Adrenal gland (tissue), 5 donors: ENCODE measurements around the gene NOX4.
"Not testable (repeated sequence)": the region's sequence is repeated elsewhere in the genome, so short reads cannot be mapped to it uniquely, and the experiment has no call there.

ENCODE experiments used
- POLR2A ChIP-seq, 2 donors: fragments of 450-650 bp; IDR thresholded peaks; one replicate each; pipeline ENCODE4 v1.6.1; 2017; ENCODE audit warnings: antibody characterized with exemption in 2 of 2, mild to moderate bottlenecking in 2 of 2, moderate library complexity in 1 of 2
- TF ChIP-seq, protein P1 (sequence below), 6 experiments: fragments of 450-650 bp in 4 of 6; fragments of 200-600 bp in 2 of 6; sonication (generic) in 1 of 6; IDR thresholded peaks; 1 replicate in 5 of 6; 2 replicates in 1 of 6; pipeline versions ENCODE4 v1.5.1 to v1.8.0; 2016 to 2021; ENCODE audit warnings: antibody characterized with exemption in 6 of 6, mild to moderate bottlenecking in 2 of 6, moderate library complexity in 1 of 6
- donor health status: DM: no; HTN: no; CAD: no.

GRCh38 chr11:89308272-89308671 lies 182.9 kb downstream of the NOX4 start:
- TF ChIP-seq, protein P1, sequence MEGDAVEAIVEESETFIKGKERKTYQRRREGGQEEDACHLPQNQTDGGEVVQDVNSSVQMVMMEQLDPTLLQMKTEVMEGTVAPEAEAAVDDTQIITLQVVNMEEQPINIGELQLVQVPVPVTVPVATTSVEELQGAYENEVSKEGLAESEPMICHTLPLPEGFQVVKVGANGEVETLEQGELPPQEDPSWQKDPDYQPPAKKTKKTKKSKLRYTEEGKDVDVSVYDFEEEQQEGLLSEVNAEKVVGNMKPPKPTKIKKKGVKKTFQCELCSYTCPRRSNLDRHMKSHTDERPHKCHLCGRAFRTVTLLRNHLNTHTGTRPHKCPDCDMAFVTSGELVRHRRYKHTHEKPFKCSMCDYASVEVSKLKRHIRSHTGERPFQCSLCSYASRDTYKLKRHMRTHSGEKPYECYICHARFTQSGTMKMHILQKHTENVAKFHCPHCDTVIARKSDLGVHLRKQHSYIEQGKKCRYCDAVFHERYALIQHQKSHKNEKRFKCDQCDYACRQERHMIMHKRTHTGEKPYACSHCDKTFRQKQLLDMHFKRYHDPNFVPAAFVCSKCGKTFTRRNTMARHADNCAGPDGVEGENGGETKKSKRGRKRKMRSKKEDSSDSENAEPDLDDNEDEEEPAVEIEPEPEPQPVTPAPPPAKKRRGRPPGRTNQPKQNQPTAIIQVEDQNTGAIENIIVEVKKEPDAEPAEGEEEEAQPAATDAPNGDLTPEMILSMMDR (IDR thresholded peaks at IDR 0.05): not testable (repeated sequence)
- TF ChIP-seq POLR2A (IDR thresholded peaks at IDR 0.05): not testable (repeated sequence)
